T47D (cell line): ENCODE data around the gene GIPR.
"Not testable (repeated sequence)": the region's sequence is repeated elsewhere in the genome, so short reads cannot be mapped to it uniquely, and the experiment has no call there.

ENCODE experiments used
- DNase-seq, 2 experiments: peaks; one replicate each; pipeline versions ENCODE4 v3.0.0 to v3.0.0-alpha.2; 2011 to 2012; ENCODE audit warnings: low read depth in 1 of 2, low spot score in 1 of 2
- JUND ChIP-seq: IDR thresholded peaks from 2 replicates; pipeline ENCODE4 v1.6.1; 2012; ENCODE audit warnings: low read depth
- in situ Hi-C: cut with HindIII; loops from 2 replicates; pipeline ENCODE4 v1.10.0; 2016; ENCODE audit warnings: low sequenced_read_pairs, low pct_unique_long_range_greater_than_20kb

GIPR gene

GRCh38 chr19:45659096-45659729 is 8.8 kb upstream of the GIPR start:
- in situ Hi-C loops, result no loop called here
- no peak for TF ChIP-seq JUND
- DNase-seq, result no peak

- DNase-seq, result no peak
- no peak for TF ChIP-seq JUND
- in situ Hi-C loops, result no loop called here
Observed at GRCh38 chr19:45660636-45661035, 7.4 kb upstream of the GIPR start.

GRCh38 chr19:45663800-45664199 is 4.2 kb upstream of the GIPR start:
- DNase-seq, result no peak
- in situ Hi-C loops, result no loop called here
- TF ChIP-seq JUND, result no peak

GRCh38 chr19:45664575-45664974 is 3.4 kb upstream of the GIPR start:
- TF ChIP-seq JUND, result no peak
- no peak for DNase-seq
- in situ Hi-C loops, result no loop called here

GRCh38 chr19:45668342-45668871 is 386 bp downstream of the GIPR start:
- in situ Hi-C loops, result no loop called here
- DNase-seq, result no peak
- TF ChIP-seq JUND, result no peak

GRCh38 chr19:45670670-45671453 is 2.8 kb downstream of the GIPR start:
- in situ Hi-C loops, result no loop called here
- TF ChIP-seq JUND, result no peak
- peak; percentile 85 to 95 for DNase-seq

- DNase-seq, result no peak
- in situ Hi-C loops, result no loop called here
- TF ChIP-seq JUND, result no peak
Observed at GRCh38 chr19:45674946-45675345, 6.9 kb downstream of the GIPR start.

- DNase-seq, result no peak
- in situ Hi-C loops, result no loop called here
- no peak for TF ChIP-seq JUND
Observed at GRCh38 chr19:45676851-45677263, 8.8 kb downstream of the GIPR start.

GRCh38 chr19:45677351-45678230 is 9.6 kb downstream of the GIPR start:
- in situ Hi-C loops, result no loop called here
- no peak for TF ChIP-seq JUND
- peak; percentile 75 to 76 for DNase-seq

GRCh38 chr19:45681391-45682015 is 13.5 kb downstream of the GIPR start:
- no peak for TF ChIP-seq JUND
- in situ Hi-C loops, result no loop called here
- DNase-seq, result peak; percentile 77 to 88

- DNase-seq, result no peak
- in situ Hi-C loops, result no loop called here
- no peak for TF ChIP-seq JUND
Observed at GRCh38 chr19:45682117-45682516, 14.1 kb downstream of the GIPR start.

- no peak for TF ChIP-seq JUND
- in situ Hi-C loops, result no loop called here
- DNase-seq, result no peak
Observed at GRCh38 chr19:45682908-45683307, 14.9 kb downstream of the GIPR start.

- DNase-seq, in situ Hi-C loops: not testable (repeated sequence)
Observed at GRCh38 chr19:45685045-45685444, 17.0 kb downstream of the GIPR start.
